Suppressor macrophage (primary cell): ENCODE data around the gene WDR45B.
"Not testable (repeated sequence)": the region's sequence is repeated elsewhere in the genome, so short reads cannot be mapped to it uniquely, and the experiment has no call there.

Source experiments
- DNase-seq, 4 experiments: peaks; one replicate each; pipeline ENCODE4 v3.0.0-alpha.2; 2020 to 2022

WDR45B gene

GRCh38 chr17:82657926-82658325, 9.7 kb upstream of the WDR45B start:
- DNase-seq = no peak

GRCh38 chr17:82656266-82656665, 8.0 kb upstream of the WDR45B start:
- DNase-seq = no peak

GRCh38 chr17:82655523-82655922, 7.3 kb upstream of the WDR45B start:
- no peak for DNase-seq

- peak; percentile 63 to 76 (median 68) for DNase-seq
Measured at GRCh38 chr17:82655038-82655479, 6.8 kb upstream of the WDR45B start.

GRCh38 chr17:82654611-82655010, 6.4 kb upstream of the WDR45B start:
- DNase-seq = not testable (repeated sequence)

GRCh38 chr17:82653651-82654528, 5.6 kb upstream of the WDR45B start:
- no peak for DNase-seq

GRCh38 chr17:82650723-82651122, 2.5 kb upstream of the WDR45B start:
- no peak for DNase-seq

- no peak for DNase-seq
Measured at GRCh38 chr17:82649501-82650261, 1.4 kb upstream of the WDR45B start.

GRCh38 chr17:82648742-82649331, 593 bp upstream of the WDR45B start:
- peak in 1 of 4 experiments; percentile 31 for DNase-seq

GRCh38 chr17:82647593-82648164, 565 bp downstream of the WDR45B start:
- peak; percentile 21 to 71 (median 46) for DNase-seq

- no peak for DNase-seq
Measured at GRCh38 chr17:82645516-82645915, 2.7 kb downstream of the WDR45B start.

- DNase-seq = no peak
Measured at GRCh38 chr17:82644148-82644547, 4.1 kb downstream of the WDR45B start.

GRCh38 chr17:82642022-82642421, 6.2 kb downstream of the WDR45B start:
- no peak for DNase-seq

GRCh38 chr17:82640036-82640435, 8.2 kb downstream of the WDR45B start:
- DNase-seq = peak; percentile 53 to 76 (median 68)

GRCh38 chr17:82639628-82640027, 8.6 kb downstream of the WDR45B start:
- DNase-seq = no peak

GRCh38 chr17:82638183-82638773, 10.0 kb downstream of the WDR45B start:
- no peak for DNase-seq

- DNase-seq = no peak
Measured at GRCh38 chr17:82636626-82637598, 11.3 kb downstream of the WDR45B start.

- DNase-seq = no peak
Measured at GRCh38 chr17:82633343-82633742, 14.9 kb downstream of the WDR45B start.

GRCh38 chr17:82632451-82632850, 15.8 kb downstream of the WDR45B start:
- peak in 1 of 4 experiments; percentile 15 for DNase-seq

GRCh38 chr17:82631544-82631943, 16.7 kb downstream of the WDR45B start:
- no peak for DNase-seq

- DNase-seq = no peak
Measured at GRCh38 chr17:82630212-82630611, 18.0 kb downstream of the WDR45B start.
